ENCODE results near the gene DDX5.

DDX5 gene

DNA sequence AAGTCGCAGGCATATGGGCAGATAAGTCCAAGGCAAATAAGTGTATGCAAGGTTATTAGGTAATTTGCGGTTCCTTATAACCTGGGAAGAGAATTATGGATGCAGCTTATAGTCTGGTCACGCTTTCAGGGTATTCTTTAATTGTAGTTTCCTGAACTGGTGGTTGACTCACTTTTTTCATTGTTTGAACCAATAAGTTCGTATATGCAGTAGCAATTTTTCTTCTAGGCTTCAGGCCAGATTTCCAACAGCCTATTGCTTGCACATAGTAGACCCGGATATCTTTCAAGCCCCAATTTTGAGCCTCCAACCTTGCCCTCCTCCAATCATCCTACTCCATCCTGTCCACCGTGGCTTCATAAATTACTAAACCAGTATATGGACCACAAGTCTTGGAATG lies 13.5 kb upstream of the DDX5 start:
- H3K4me1 ChIP-seq (ENCODE audit: insufficient read depth, poor library complexity, severe bottlenecking): no peaks in the 10 kb centered on the region
- H3K36me3 ChIP-seq (ENCODE audit: low read depth): peaks cover 100% of the 10 kb centered on the region
- no peak for DNase-seq (ENCODE audit: low spot score)

DNA sequence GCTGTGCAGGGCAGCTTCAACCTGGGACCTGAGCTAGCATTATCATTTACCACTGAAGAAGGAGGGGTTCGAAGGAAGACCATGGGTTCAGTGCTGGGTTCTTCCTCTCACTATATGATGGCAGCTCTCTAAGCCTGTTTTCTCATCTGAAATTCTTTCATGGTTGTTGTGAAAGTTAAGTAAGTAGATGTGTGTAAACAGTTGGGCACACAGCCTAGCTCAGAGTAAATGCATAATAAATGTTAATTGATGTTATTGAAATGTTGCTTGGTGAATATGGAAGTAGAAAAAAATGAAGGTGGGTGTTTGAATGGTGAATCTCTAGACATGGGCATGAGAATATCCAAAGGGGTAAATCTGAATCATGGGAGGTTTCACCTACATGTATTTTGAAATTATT lies 9.7 kb upstream of the DDX5 start:
- no peaks in the 10 kb centered on the region for H3K9me3 ChIP-seq (ENCODE audit: severe bottlenecking)
- peaks cover 100% of the 10 kb centered on the region for H3K36me3 ChIP-seq (ENCODE audit: low read depth)
- H3K4me1 ChIP-seq (ENCODE audit: insufficient read depth, poor library complexity, severe bottlenecking): no peaks in the 10 kb centered on the region
- H3K4me3 ChIP-seq (ENCODE audit: severe bottlenecking): no peak overlapping the region
- DNase-seq (ENCODE audit: low spot score): no peak
- H3K27ac ChIP-seq (ENCODE audit: poor library complexity, severe bottlenecking): no peak overlapping the region
- no peaks in the 10 kb centered on the region for H3K27me3 ChIP-seq (ENCODE audit: insufficient read depth, poor library complexity, severe bottlenecking)
- ATAC-seq (ENCODE audit: low read depth): no peak
- TF ChIP-seq CTCF (IDR thresholded peaks at IDR 0.05; ENCODE audit: poor library complexity, severe bottlenecking): no peak

More for the DNA sequence above, 13.5 kb upstream of the DDX5 start:
- no peak overlapping the region for H3K4me3 ChIP-seq (ENCODE audit: severe bottlenecking)
- no peak for ATAC-seq (ENCODE audit: low read depth)
- H3K27ac ChIP-seq (ENCODE audit: poor library complexity, severe bottlenecking): no peak overlapping the region
- H3K9me3 ChIP-seq (ENCODE audit: severe bottlenecking): no peaks in the 10 kb centered on the region
- no peak for TF ChIP-seq CTCF (IDR thresholded peaks at IDR 0.05; ENCODE audit: poor library complexity, severe bottlenecking)
- H3K27me3 ChIP-seq (ENCODE audit: insufficient read depth, poor library complexity, severe bottlenecking): no peaks in the 10 kb centered on the region

- H3K36me3 ChIP-seq (ENCODE audit: low read depth): peaks cover 100% of the 10 kb centered on the region
- no peak overlapping the region for H3K4me3 ChIP-seq (ENCODE audit: severe bottlenecking)
- H3K9me3 ChIP-seq (ENCODE audit: severe bottlenecking): no peaks in the 10 kb centered on the region
- no peak for ATAC-seq (ENCODE audit: low read depth)
- no peaks in the 10 kb centered on the region for H3K4me1 ChIP-seq (ENCODE audit: insufficient read depth, poor library complexity, severe bottlenecking)
- DNase-seq (ENCODE audit: low spot score): no peak
- no peak for TF ChIP-seq CTCF (IDR thresholded peaks at IDR 0.05; ENCODE audit: poor library complexity, severe bottlenecking)
- H3K27ac ChIP-seq (ENCODE audit: poor library complexity, severe bottlenecking): no peak overlapping the region
- H3K27me3 ChIP-seq (ENCODE audit: insufficient read depth, poor library complexity, severe bottlenecking): no peaks in the 10 kb centered on the region
Observed at GRCh38 chr17:64515419-64515818, 9.3 kb upstream of the DDX5 start.

DNA sequence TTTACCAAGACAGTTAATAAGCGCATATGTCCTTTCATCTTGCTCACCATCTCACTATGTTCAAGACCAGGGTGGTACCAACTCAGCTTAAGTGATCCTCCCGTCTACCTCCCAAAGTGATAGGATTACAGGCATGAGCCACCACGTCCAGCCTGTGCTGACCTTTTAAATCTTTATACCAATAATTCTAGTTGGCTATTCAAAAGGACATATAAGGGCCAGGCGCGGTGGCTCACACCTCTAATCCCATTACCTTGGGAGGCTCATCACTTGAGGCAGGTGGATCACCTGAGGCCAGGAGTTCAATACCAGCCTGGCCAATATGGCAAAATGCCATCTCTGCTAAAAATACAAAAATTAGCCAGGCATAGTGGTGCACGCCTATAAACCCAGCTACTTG lies 3.1 kb upstream of the DDX5 start:
- H3K27ac ChIP-seq (ENCODE audit: poor library complexity, severe bottlenecking): no peak overlapping the region
- no peak for ATAC-seq (ENCODE audit: low read depth)
- no peak for DNase-seq (ENCODE audit: low spot score)
- H3K4me3 ChIP-seq (ENCODE audit: severe bottlenecking): no peak overlapping the region
- H3K4me1 ChIP-seq (ENCODE audit: insufficient read depth, poor library complexity, severe bottlenecking): peaks cover 12% of the 10 kb centered on the region
- peaks cover 82% of the 10 kb centered on the region for H3K36me3 ChIP-seq (ENCODE audit: low read depth)
- TF ChIP-seq CTCF (IDR thresholded peaks at IDR 0.05; ENCODE audit: poor library complexity, severe bottlenecking): no peak
- no peaks in the 10 kb centered on the region for H3K27me3 ChIP-seq (ENCODE audit: insufficient read depth, poor library complexity, severe bottlenecking)
- H3K9me3 ChIP-seq (ENCODE audit: severe bottlenecking): no peaks in the 10 kb centered on the region

GRCh38 chr17:64508683-64509082 lies 2.6 kb upstream of the DDX5 start:
- TF ChIP-seq CTCF (IDR thresholded peaks at IDR 0.05; ENCODE audit: poor library complexity, severe bottlenecking): no peak
- ATAC-seq (ENCODE audit: low read depth): no peak
- DNase-seq (ENCODE audit: low spot score): no peak
- no peak overlapping the region for H3K27ac ChIP-seq (ENCODE audit: poor library complexity, severe bottlenecking)
- H3K9me3 ChIP-seq (ENCODE audit: severe bottlenecking): no peaks in the 10 kb centered on the region
- peaks cover 82% of the 10 kb centered on the region for H3K36me3 ChIP-seq (ENCODE audit: low read depth)
- H3K4me1 ChIP-seq (ENCODE audit: insufficient read depth, poor library complexity, severe bottlenecking): peaks cover 17% of the 10 kb centered on the region
- no peak overlapping the region for H3K4me3 ChIP-seq (ENCODE audit: severe bottlenecking)
- no peaks in the 10 kb centered on the region for H3K27me3 ChIP-seq (ENCODE audit: insufficient read depth, poor library complexity, severe bottlenecking)

Measured in RWPE2 (cell line).